Measurements from ENCODE around the gene ELL.

Gene ELL

DNA sequence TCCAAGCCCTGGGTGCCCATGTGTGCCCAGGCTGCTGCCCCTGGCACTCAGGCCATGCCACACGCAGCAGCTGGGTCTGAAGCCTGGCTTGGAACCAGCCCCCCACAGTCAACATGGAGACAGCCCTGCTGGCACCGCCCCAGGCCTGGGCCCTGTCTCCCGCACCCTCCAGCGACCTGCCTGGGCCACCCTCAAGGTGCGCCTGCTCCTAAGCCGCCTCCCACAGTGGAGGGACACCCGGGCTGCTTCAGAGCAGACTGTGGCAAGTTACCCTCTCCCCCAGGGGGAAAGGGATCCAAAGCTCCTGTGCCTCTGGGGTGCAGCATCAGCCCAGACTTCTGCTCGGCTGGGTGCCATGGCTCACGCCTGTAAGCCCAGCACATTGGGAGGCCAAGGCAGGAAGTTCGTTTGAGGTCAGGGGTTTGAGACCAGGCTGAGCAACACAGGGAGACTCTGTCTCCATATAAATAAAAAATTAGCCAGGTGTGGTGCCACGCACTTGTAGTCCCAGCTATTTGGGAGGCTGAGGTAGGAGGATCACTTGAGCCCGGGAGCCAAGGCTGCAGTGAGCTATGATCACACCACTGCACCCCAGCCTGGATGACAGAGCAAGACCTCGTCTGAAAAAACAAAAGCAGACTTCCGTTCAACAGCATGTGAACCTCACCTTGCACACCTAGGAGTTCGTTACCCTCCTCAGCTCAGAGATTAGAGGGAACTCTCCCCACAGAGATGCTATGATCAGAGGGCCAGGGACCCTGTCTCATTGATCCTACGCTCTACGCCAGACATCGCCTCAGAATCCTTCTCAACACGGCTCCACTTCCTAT is 15.6 kb downstream of the ELL start:
- Histone ChIP-seq H3K4me3 (ENCODE audit: low read length) (no peak overlapping the region), H3K27me3 (ENCODE audit: control insufficient read depth, low read length) (no peaks in the 10 kb centered on the region), H3K4me2 (ENCODE audit: low read length) (no peak overlapping the region), H3F3A (ENCODE audit: control insufficient read depth, insufficient read depth) (no peaks in the 10 kb centered on the region), H3K4me1 (ENCODE audit: control insufficient read depth, low read length) (peaks cover 12% of the 10 kb centered on the region), H3K9me3 (ENCODE audit: control insufficient read depth, insufficient read depth, low read length) (no peaks in the 10 kb centered on the region), H3K79me2 (ENCODE audit: control insufficient read depth, low read length) (peaks cover 97% of the 10 kb centered on the region), H3K27ac (ENCODE audit: low read depth, low read length) (no peak overlapping the region), H4K20me1 (ENCODE audit: control insufficient read depth, insufficient read depth, low read depth, low read length) (peaks cover 23% of the 10 kb centered on the region), H3K36me3 (ENCODE audit: control insufficient read depth, low read length) (no peaks in the 10 kb centered on the region), H3K9me2 (replicated peaks; ENCODE audit: control insufficient read depth, low read length) (no peaks in the 10 kb centered on the region)
- TF ChIP-seq, protein P1, sequence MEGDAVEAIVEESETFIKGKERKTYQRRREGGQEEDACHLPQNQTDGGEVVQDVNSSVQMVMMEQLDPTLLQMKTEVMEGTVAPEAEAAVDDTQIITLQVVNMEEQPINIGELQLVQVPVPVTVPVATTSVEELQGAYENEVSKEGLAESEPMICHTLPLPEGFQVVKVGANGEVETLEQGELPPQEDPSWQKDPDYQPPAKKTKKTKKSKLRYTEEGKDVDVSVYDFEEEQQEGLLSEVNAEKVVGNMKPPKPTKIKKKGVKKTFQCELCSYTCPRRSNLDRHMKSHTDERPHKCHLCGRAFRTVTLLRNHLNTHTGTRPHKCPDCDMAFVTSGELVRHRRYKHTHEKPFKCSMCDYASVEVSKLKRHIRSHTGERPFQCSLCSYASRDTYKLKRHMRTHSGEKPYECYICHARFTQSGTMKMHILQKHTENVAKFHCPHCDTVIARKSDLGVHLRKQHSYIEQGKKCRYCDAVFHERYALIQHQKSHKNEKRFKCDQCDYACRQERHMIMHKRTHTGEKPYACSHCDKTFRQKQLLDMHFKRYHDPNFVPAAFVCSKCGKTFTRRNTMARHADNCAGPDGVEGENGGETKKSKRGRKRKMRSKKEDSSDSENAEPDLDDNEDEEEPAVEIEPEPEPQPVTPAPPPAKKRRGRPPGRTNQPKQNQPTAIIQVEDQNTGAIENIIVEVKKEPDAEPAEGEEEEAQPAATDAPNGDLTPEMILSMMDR (IDR thresholded peaks at IDR 0.05; ENCODE audit: low read depth, low read length, poor library complexity, severe bottlenecking): no peak
- no peak for TF ChIP-seq EZH2phosphoT487 (IDR thresholded peaks at IDR 0.05; ENCODE audit: borderline replicate concordance, low read length)

DNA sequence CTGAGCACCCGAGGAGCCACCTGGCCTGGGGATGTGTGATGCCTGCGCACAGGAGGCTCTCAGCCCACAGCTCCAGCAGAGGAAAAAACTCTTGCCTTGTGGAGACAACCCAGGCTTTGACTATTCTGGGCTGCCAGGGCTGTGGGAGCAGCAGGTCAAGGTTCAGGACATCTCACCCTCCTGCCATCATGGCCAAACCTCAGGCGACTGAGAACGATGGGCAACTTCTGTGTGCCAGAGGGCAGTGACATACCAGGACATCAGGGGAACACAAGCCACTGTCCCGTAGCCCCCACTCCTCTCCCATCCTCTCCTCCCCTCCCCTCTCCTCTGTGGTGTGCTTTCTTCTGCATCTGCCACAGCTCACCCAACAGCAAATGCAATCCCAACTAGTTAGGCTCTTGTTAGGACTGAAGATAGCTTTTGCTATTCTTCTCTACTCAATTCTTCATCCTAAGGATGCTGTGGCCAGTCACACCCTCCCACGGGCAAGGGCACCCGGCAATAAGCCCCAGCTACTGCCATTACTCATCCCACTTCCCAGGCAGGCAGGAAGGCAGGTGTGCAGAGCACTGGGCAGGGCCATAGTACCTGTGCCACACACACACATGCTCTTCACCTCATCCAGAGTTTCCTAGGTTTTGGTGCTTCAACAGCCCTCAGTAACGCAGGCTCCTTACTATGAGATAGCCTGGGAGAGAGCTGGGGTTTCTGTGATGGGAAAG is 16.8 kb downstream of the ELL start:
- H3F3A ChIP-seq (ENCODE audit: control insufficient read depth, insufficient read depth): no peaks in the 10 kb centered on the region
- no peaks in the 10 kb centered on the region for H3K9me3 ChIP-seq (ENCODE audit: control insufficient read depth, insufficient read depth, low read length)
- H4K20me1 ChIP-seq (ENCODE audit: control insufficient read depth, insufficient read depth, low read depth, low read length): peaks cover 28% of the 10 kb centered on the region
- no peaks in the 10 kb centered on the region for H3K27me3 ChIP-seq (ENCODE audit: control insufficient read depth, low read length)
- no peaks in the 10 kb centered on the region for H3K36me3 ChIP-seq (ENCODE audit: control insufficient read depth, low read length)
- peaks cover 99% of the 10 kb centered on the region for H3K79me2 ChIP-seq (ENCODE audit: control insufficient read depth, low read length)
- no peak for TF ChIP-seq EZH2phosphoT487 (IDR thresholded peaks at IDR 0.05; ENCODE audit: borderline replicate concordance, low read length)
- TF ChIP-seq, protein P1 (IDR thresholded peaks at IDR 0.05; ENCODE audit: low read depth, low read length, poor library complexity, severe bottlenecking): no peak
- no peaks in the 10 kb centered on the region for H3K9me2 ChIP-seq (replicated peaks; ENCODE audit: control insufficient read depth, low read length)
- H3K27ac ChIP-seq (ENCODE audit: low read depth, low read length): no peak overlapping the region
- H3K4me1 ChIP-seq (ENCODE audit: control insufficient read depth, low read length): peaks cover 19% of the 10 kb centered on the region
- no peak overlapping the region for H3K4me3 ChIP-seq (ENCODE audit: low read length)
- no peak overlapping the region for H3K4me2 ChIP-seq (ENCODE audit: low read length)

DNA sequence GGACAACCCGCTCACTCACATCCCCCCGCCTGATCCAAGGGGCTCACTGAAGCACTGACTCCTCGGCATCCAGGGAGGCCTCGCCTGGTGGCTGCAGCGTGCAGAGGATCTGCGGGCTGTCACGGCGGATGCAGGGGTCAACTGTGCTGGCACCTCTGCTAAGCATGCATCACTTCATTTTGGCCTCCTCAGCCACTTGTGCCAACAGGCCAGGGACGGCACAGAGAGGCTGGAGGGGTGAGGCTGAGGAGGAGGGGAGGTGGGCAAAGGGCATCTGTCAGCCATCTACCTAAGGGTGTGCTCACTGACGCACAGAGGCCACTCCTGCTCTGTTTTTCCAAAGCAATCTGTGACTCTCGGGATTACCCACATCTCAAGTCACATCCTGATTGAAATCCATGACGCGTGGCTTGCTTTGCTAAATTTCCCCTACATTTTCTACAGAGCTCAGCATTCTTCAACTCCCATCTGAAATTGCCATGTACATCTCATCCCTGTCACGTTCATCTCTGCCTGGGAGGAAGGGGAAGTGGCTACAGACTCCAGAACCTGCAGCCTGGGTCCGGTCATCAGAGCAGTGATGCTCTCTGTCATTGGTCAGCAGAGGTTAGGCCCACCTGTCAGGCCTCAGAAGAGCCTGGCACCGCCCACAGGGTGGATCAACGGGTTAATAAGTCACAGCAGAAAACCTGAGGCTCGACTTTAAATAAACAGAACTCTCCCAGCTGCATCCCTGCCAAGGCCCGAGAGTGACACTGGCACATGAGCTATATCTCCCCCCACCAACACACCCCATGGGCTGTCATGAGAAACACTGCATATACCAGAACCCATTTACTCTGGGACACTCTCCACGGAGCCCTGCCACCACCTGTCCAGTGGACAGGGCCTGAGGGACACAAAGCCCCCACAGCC is 17.6 kb downstream of the ELL start:
- Histone ChIP-seq H3K27ac (ENCODE audit: low read depth, low read length) (no peak overlapping the region), H3K4me2 (ENCODE audit: low read length) (no peak overlapping the region), H3K36me3 (ENCODE audit: control insufficient read depth, low read length) (no peaks in the 10 kb centered on the region), H3K4me1 (ENCODE audit: control insufficient read depth, low read length) (peaks cover 23% of the 10 kb centered on the region), H3K9me3 (ENCODE audit: control insufficient read depth, insufficient read depth, low read length) (no peaks in the 10 kb centered on the region), H3F3A (ENCODE audit: control insufficient read depth, insufficient read depth) (no peaks in the 10 kb centered on the region), H3K4me3 (ENCODE audit: low read length) (no peak overlapping the region), H3K9me2 (replicated peaks; ENCODE audit: control insufficient read depth, low read length) (no peaks in the 10 kb centered on the region), H3K79me2 (ENCODE audit: control insufficient read depth, low read length) (peaks cover 100% of the 10 kb centered on the region), H4K20me1 (ENCODE audit: control insufficient read depth, insufficient read depth, low read depth, low read length) (peaks cover 35% of the 10 kb centered on the region), H3K27me3 (ENCODE audit: control insufficient read depth, low read length) (no peaks in the 10 kb centered on the region)
- TF ChIP-seq EZH2phosphoT487 (IDR thresholded peaks at IDR 0.05; ENCODE audit: borderline replicate concordance, low read length): no peak
- TF ChIP-seq, protein P1 (IDR thresholded peaks at IDR 0.05; ENCODE audit: low read depth, low read length, poor library complexity, severe bottlenecking): no peak
